H1 (cell line): Measurements from ENCODE around the gene TBC1D12. TPM values are rescaled to one million over a fixed set of nuclear protein-coding genes. Genes with fewer than 3 reads are reported as not detected.

Experiments
- CTCF ChIA-PET: fragments of 300-600 bp; sonication (Branson Sonifier 250); formaldehyde crosslinking; loops from one replicate; lab custom pipeline; 2021; ENCODE audit not compliant: partially characterized antibody; lab: Charles Lee
- POLR2A ChIA-PET: fragments of 300-600 bp; sonication (Branson Sonifier 250); formaldehyde crosslinking; loops from one replicate; lab custom pipeline; 2021; ENCODE audit warnings: inconsistent platforms; ENCODE audit not compliant: partially characterized antibody; lab: Charles Lee
- DNase-seq, 2 experiments: peaks; one replicate each; pipeline versions ENCODE4 v3.0.0 to v3.0.0-alpha.2; 2010 to 2022; ENCODE audit warnings: low spot score in 2 of 2, low read depth in 1 of 2, mixed read lengths in 1 of 2
- FAIRE-seq: peaks from 2 replicates; lab custom pipeline; 2011; peaks lifted over from hg19 to GRCh38; lab: Jason Lieb, UNC
- H2AFZ ChIP-seq: 2 replicates; pipeline ENCODE4 v1.8.1; 2012; ENCODE audit warnings: low read length, inconsistent platforms
- H2AK5ac ChIP-seq: 2 replicates; pipeline ENCODE4 v1.6.1; 2013; ENCODE audit warnings: low read depth, low read length
- H2BK120ac ChIP-seq: replicated peaks from 2 replicates; pipeline ENCODE3; 2013; ENCODE audit warnings: low read depth, low read length, inconsistent platforms
- H2BK12ac ChIP-seq: 2 replicates; pipeline ENCODE4 v1.6.1; 2013; ENCODE audit warnings: low read depth, low read length
- H2BK15ac ChIP-seq: 2 replicates; pipeline ENCODE4 v1.6.1; 2013; ENCODE audit warnings: low read length
- H2BK20ac ChIP-seq: 2 replicates; pipeline ENCODE4 v1.6.1; 2013; ENCODE audit warnings: low read length
- H2BK5ac ChIP-seq: 2 replicates; pipeline ENCODE4 v1.6.1; 2013; ENCODE audit warnings: low read depth, low read length
- H3K14ac ChIP-seq: 2 replicates; pipeline ENCODE4 v1.6.1; 2013; ENCODE audit warnings: inconsistent platforms; ENCODE audit not compliant: insufficient read length
- H3K18ac ChIP-seq: 2 replicates; pipeline ENCODE4 v1.6.1; 2013; ENCODE audit warnings: low read length; ENCODE audit errors: extremely low read depth
- H3K23ac ChIP-seq: 2 replicates; pipeline ENCODE4 v1.6.1; 2013; ENCODE audit warnings: inconsistent platforms; ENCODE audit not compliant: insufficient read length
- H3K23me2 ChIP-seq: 2 replicates; pipeline ENCODE4 v1.6.1; 2013; ENCODE audit warnings: low read depth, low read length
- H3K27ac ChIP-seq: 2 replicates; pipeline ENCODE4 v1.6.1; 2011; ENCODE audit warnings: low read depth, low read length, inconsistent platforms
- H3K27me3 ChIP-seq, 4 experiments: replicated peaks in 1 of 4; 1 replicate in 1 of 4; 2 replicates in 3 of 4; pipeline versions ENCODE4 v1.6.1 to v1.8.1; 2011 to 2013; ENCODE audit warnings: low read length in 3 of 4, mild to moderate bottlenecking in 3 of 4, inconsistent platforms in 2 of 4, mixed read lengths in 2 of 4, moderate library complexity in 1 of 4; ENCODE audit not compliant: control insufficient read depth in 3 of 4, insufficient read depth in 3 of 4; ENCODE audit errors: extremely low read depth in 1 of 4
- H3K36me3 ChIP-seq, 4 experiments: 2 replicates each; pipeline versions ENCODE4 v1.6.1 to v1.8.1; 2011 to 2013; ENCODE audit warnings: mild to moderate bottlenecking in 4 of 4, low read length in 3 of 4, moderate library complexity in 2 of 4, control low read depth in 1 of 4, inconsistent platforms in 1 of 4; ENCODE audit not compliant: insufficient read depth in 4 of 4, control insufficient read depth in 2 of 4
- H3K4ac ChIP-seq: replicated peaks from 2 replicates; pipeline ENCODE3; 2013; ENCODE audit warnings: low read length, low read depth, mixed read lengths, inconsistent platforms; ENCODE audit not compliant: insufficient read length
- H3K4me1 ChIP-seq, 4 experiments: replicated peaks in 1 of 4; 1 replicate in 1 of 4; 2 replicates in 3 of 4; pipeline versions ENCODE4 v1.6.1 to v1.8.1; 2011 to 2013; ENCODE audit warnings: low read length in 3 of 4, inconsistent platforms in 2 of 4, mixed read lengths in 1 of 4; ENCODE audit not compliant: insufficient read depth in 4 of 4, control insufficient read depth in 3 of 4
- H3K4me2 ChIP-seq, 2 experiments: 2 replicates each; pipeline versions ENCODE4 v1.6.1 to v1.8.1; 2011 to 2013; ENCODE audit warnings: low read depth in 2 of 2, low read length in 2 of 2, control low read depth in 1 of 2, inconsistent platforms in 1 of 2, mild to moderate bottlenecking in 1 of 2; ENCODE audit not compliant: insufficient read depth in 1 of 2
- H3K4me3 ChIP-seq, 4 experiments: fragments of 200-600, 300-600 bp in 1 of 4; sonication (generic), shearing (Covaris generic), sonication (Bioruptor Twin) in 1 of 4; 2 replicates each; pipeline versions ENCODE4 v1.5.1 to v1.8.1; 2011 to 2016; ENCODE audit warnings: low read length in 4 of 4, low read depth in 3 of 4, control low read depth in 2 of 4, inconsistent platforms in 2 of 4, mild to moderate bottlenecking in 2 of 4, mixed read lengths in 1 of 4, moderate library complexity in 1 of 4; ENCODE audit not compliant: insufficient read depth in 2 of 4; ENCODE audit errors: extremely low read depth in 1 of 4
- H3K56ac ChIP-seq: replicated peaks from 2 replicates; pipeline ENCODE3; 2013; ENCODE audit warnings: low read depth, mild to moderate bottlenecking, mixed read lengths, low read length, inconsistent platforms; ENCODE audit not compliant: insufficient read length
- H3K79me1 ChIP-seq: 2 replicates; pipeline ENCODE4 v1.6.1; 2013; ENCODE audit warnings: low read depth, low read length, control low read depth
- H3K79me2 ChIP-seq, 2 experiments: 2 replicates each; pipeline versions ENCODE4 v1.6.1 to v1.8.1; 2012 to 2013; ENCODE audit warnings: low read length in 2 of 2, mild to moderate bottlenecking in 2 of 2, inconsistent platforms in 1 of 2; ENCODE audit not compliant: insufficient read depth in 2 of 2, control insufficient read depth in 1 of 2
- H3K9ac ChIP-seq, 4 experiments: replicated peaks in 1 of 4; 1 replicate in 1 of 4; 2 replicates in 3 of 4; pipeline versions ENCODE4 v1.6.1 to v1.8.1; 2011 to 2013; ENCODE audit warnings: low read depth in 3 of 4, low read length in 3 of 4, control low read depth in 2 of 4, mild to moderate bottlenecking in 2 of 4, moderate library complexity in 2 of 4, inconsistent platforms in 1 of 4; ENCODE audit errors: extremely low read depth in 1 of 4
- H3K9me3 ChIP-seq, 2 experiments: 2 replicates each; pipeline versions ENCODE4 v1.6.1 to v1.8.1; 2012 to 2013; ENCODE audit warnings: mild to moderate bottlenecking in 2 of 2, moderate library complexity in 2 of 2, control low read depth in 1 of 2, inconsistent platforms in 1 of 2, low read depth in 1 of 2, low read length in 1 of 2, mixed read lengths in 1 of 2; ENCODE audit not compliant: insufficient read depth in 2 of 2
- H4K20me1 ChIP-seq, 2 experiments: replicated peaks in 1 of 2; 2 replicates each; pipeline versions ENCODE3 to v1.8.1; 2011 to 2013; ENCODE audit warnings: inconsistent platforms in 2 of 2, low read length in 2 of 2, mild to moderate bottlenecking in 1 of 2; ENCODE audit not compliant: insufficient read depth in 2 of 2, control insufficient read depth in 1 of 2
- H4K5ac ChIP-seq: 2 replicates; pipeline ENCODE4 v1.6.1; 2013; ENCODE audit warnings: low read length, low read depth, mixed read lengths, inconsistent platforms; ENCODE audit not compliant: insufficient read length
- H4K8ac ChIP-seq: 2 replicates; pipeline ENCODE4 v1.8.0; 2013; ENCODE audit warnings: mild to moderate bottlenecking, moderate library complexity, low read length, inconsistent platforms; ENCODE audit not compliant: insufficient read depth; ENCODE audit errors: extremely low read depth
- H4K91ac ChIP-seq: replicated peaks from 2 replicates; pipeline ENCODE3; 2013; ENCODE audit warnings: low read length, mixed read lengths, inconsistent platforms; ENCODE audit not compliant: insufficient read length
- CHD1 ChIP-seq: IDR thresholded peaks from 2 replicates; pipeline ENCODE4 v1.6.1; 2012; ENCODE audit warnings: low read depth, low read length, improper control_type of control experiment
- EP300 ChIP-seq, 2 experiments: IDR thresholded peaks; 1 replicate in 1 of 2; 2 replicates in 1 of 2; pipeline ENCODE4 v1.6.1; 2011 to 2012; ENCODE audit warnings: low read depth in 2 of 2, low read length in 2 of 2, mild to moderate bottlenecking in 2 of 2, borderline replicate concordance in 1 of 2, inconsistent platforms in 1 of 2, moderate library complexity in 1 of 2
- EZH2 ChIP-seq: fragments of 200-600 bp; sonication (generic); IDR thresholded peaks from 2 replicates; pipeline ENCODE4 v1.7.1; 2012; ENCODE audit warnings: low read depth, mild to moderate bottlenecking, moderate library complexity, low read length, inconsistent platforms; ENCODE audit not compliant: severe bottlenecking
- FOSL1 ChIP-seq: IDR thresholded peaks from 2 replicates; pipeline ENCODE4 v1.6.1; 2011; ENCODE audit warnings: mild to moderate bottlenecking, low read depth, low read length, moderate library complexity; ENCODE audit not compliant: insufficient read depth
- KDM1A ChIP-seq: fragments of 200-600, 300-600 bp; sonication (generic); IDR thresholded peaks from 2 replicates; pipeline ENCODE4 v1.7.1; 2016; ENCODE audit warnings: mild to moderate bottlenecking, low read length, borderline replicate concordance
- KDM4A ChIP-seq: IDR thresholded peaks from one replicate; pipeline ENCODE4 v1.7.1; 2012; ENCODE audit warnings: low read depth, mild to moderate bottlenecking, moderate library complexity, low read length, inconsistent platforms; ENCODE audit not compliant: severe bottlenecking
- RNF2 ChIP-seq: fragments of 200-900, 300-1000 bp; sonication (generic); IDR thresholded peaks from 2 replicates; pipeline ENCODE4 v1.7.1; 2016; ENCODE audit warnings: borderline replicate concordance, low read depth, mild to moderate bottlenecking, antibody characterized with exemption, low read length; ENCODE audit not compliant: poor library complexity, severe bottlenecking; ENCODE audit errors: missing control alignments
- SIRT6 ChIP-seq: IDR thresholded peaks from one replicate; pipeline ENCODE4 v1.7.1; 2012; ENCODE audit warnings: low read length, inconsistent platforms
- YY1 ChIP-seq: IDR thresholded peaks from 2 replicates; pipeline ENCODE4 v1.6.1; 2011; ENCODE audit warnings: low read depth, mild to moderate bottlenecking, low read length
- WGBS, 2 experiments: shearing (Covaris generic) in 1 of 2; methylation state at CpG; one replicate each; pipeline versions ENCODE4 v1.1.6 to v1.1.7; 2013 to 2015; ENCODE audit warnings: low lambda C conversion rate in 2 of 2, mixed read lengths in 2 of 2, inconsistent platforms in 1 of 2, low coverage in 1 of 2, missing lambda C conversion rate in 1 of 2; ENCODE audit not compliant: insufficient replicate concordance in 2 of 2, insufficient coverage in 1 of 2, insufficient read length in 1 of 2; ENCODE audit errors: extremely low coverage in 1 of 2, missing lambda C conversion rate in 1 of 2; 5-methylcytosine and 5-hydroxymethylcytosine counted together
- polyA plus RNA-seq, 7 experiments: library from polyadenylated mRNA; depleted of rRNA in 3 of 7; stranded (reverse) in 5 of 7; unstranded in 2 of 7; fragments of >200 nt in 5 of 7; fragments of 200-250 nt in 2 of 7; gene quantifications; 1 replicate in 5 of 7; 2 replicates in 1 of 7; 4 replicates in 1 of 7; pipeline versions ENCODE4 v1.2.1 to v1.2.3, GENCODE V29; 2011 to 2013; ENCODE audit warnings: missing spikeins in 2 of 7, mixed read lengths in 2 of 7
- total RNA-seq: library from RNA; stranded (reverse); fragmentation: NEBNext Ultra II Directional; extraction: Animal tissue kit (Norgen Biotek cat#: 25700); gene quantifications from 2 replicates; pipeline ENCODE4 v1.2.1, GENCODE V29; 2021
- TF ChIP-seq, protein P1 (sequence below): IDR thresholded peaks from 2 replicates; pipeline ENCODE4 v1.6.1; 2012; ENCODE audit warnings: inconsistent platforms

Gene TBC1D12
- total and polyA plus RNA-seq, 2 of the 8 experiments (the other 6 are each of a cell fraction or from before 2014, with no cell fraction given) = 1.1 to 3.2 TPM

DNA sequence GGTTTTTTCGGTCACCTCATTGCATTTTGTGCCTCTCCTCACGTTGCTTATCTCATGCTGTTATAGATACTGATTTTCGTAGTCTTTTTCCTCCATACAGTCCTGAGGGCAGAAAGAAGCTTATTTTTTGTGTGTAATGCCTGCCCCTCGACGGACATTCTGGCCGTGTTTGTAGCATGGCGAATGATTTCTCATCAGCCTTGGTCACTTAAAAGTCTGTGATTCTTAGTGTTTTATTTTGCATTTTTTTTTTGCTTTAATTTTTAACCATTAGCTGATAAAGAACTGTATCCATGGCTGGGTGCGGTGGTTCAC, 39.1 kb upstream of the TBC1D12 start:
- H3K4ac ChIP-seq = no peak overlapping the region
- peaks cover 0 to 2% (median 0%) of the 10 kb centered on the region in 4 experiments; a peak in 1 of 7 replicates for H3K4me1 ChIP-seq
- no peak overlapping the region for H2BK12ac ChIP-seq
- no peak overlapping the region for H3K18ac ChIP-seq
- no peak overlapping the region for H2BK15ac ChIP-seq
- H3K79me2 ChIP-seq = peaks cover 0 to 27% of the 10 kb centered on the region in 2 experiments; a peak in 2 of 4 replicates
- H3K14ac ChIP-seq = no peak overlapping the region
- peaks cover 2% of the 10 kb centered on the region; the same call in 1 of the 2 replicates for H3K79me1 ChIP-seq
- H2BK120ac ChIP-seq = no peak overlapping the region
- H2AFZ ChIP-seq = peak overlapping the region; percentile 89
- WGBS, 2 experiments = 66% methylated on average over 8 of the region's 8 CpGs; no CpG with 5 or more reads in 1 of the 2 experiments
- peaks cover 6% of the 10 kb centered on the region for H3K23me2 ChIP-seq
- peaks cover 0 to 18% (median 11%) of the 10 kb centered on the region in 4 experiments; a peak in 5 of 7 replicates for H3K27me3 ChIP-seq
- TF ChIP-seq FOSL1 (no peak), EZH2 (no peak), KDM4A (no peak), RNF2 (no peak), EP300 (IDR thresholded peaks at IDR 0.05; ENCODE audit: borderline replicate concordance in 1 of 2, low read depth in 2 of 2, low read length in 2 of 2) (no peak), CHD1 (no peak), KDM1A (no peak), SIRT6 (no peak), YY1 (no peak)
- TF ChIP-seq, protein P1, sequence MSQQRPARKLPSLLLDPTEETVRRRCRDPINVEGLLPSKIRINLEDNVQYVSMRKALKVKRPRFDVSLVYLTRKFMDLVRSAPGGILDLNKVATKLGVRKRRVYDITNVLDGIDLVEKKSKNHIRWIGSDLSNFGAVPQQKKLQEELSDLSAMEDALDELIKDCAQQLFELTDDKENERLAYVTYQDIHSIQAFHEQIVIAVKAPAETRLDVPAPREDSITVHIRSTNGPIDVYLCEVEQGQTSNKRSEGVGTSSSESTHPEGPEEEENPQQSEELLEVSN = no peak
- ChIA-PET CTCF (interaction anchor here (0.5 to 2.3 kb wide), 7 partner anchors 12 to 82 kb away, joined by 3 to 7 read pairs (median 4); no protein-coding TSS in a partner anchor), POLR2A (interaction anchor here (1.5 kb wide), 1 partner anchor 182 kb away, joined by 5 read pairs; no protein-coding TSS in a partner anchor)
- no peak overlapping the region for H2AK5ac ChIP-seq
- H3K9me3 ChIP-seq = no peaks in the 10 kb centered on the region
- peak overlapping the region; percentile 80 to 91; a peak in 3 of 4 replicates for H3K4me2 ChIP-seq
- DNase-seq = no peak
- no peak overlapping the region for H4K5ac ChIP-seq
- H4K8ac ChIP-seq = no peak overlapping the region
- H4K20me1 ChIP-seq = no peaks in the 10 kb centered on the region
- H3K27ac ChIP-seq = no peak overlapping the region
- no peak for FAIRE-seq
- peak overlapping the region in 2 of 4 experiments; percentile 14 to 93; a peak in 3 of 8 replicates for H3K4me3 ChIP-seq
- H2BK20ac ChIP-seq = no peak overlapping the region
- H4K91ac ChIP-seq = no peak overlapping the region
- no peak overlapping the region for H3K9ac ChIP-seq
- peaks cover 0 to 20% (median 7%) of the 10 kb centered on the region in 4 experiments; a peak in 6 of 8 replicates for H3K36me3 ChIP-seq
- no peak overlapping the region for H2BK5ac ChIP-seq
- H3K23ac ChIP-seq = no peak overlapping the region
- no peak overlapping the region for H3K56ac ChIP-seq
